Measurements from ENCODE around the gene C3orf38.

C3orf38 gene

DNA sequence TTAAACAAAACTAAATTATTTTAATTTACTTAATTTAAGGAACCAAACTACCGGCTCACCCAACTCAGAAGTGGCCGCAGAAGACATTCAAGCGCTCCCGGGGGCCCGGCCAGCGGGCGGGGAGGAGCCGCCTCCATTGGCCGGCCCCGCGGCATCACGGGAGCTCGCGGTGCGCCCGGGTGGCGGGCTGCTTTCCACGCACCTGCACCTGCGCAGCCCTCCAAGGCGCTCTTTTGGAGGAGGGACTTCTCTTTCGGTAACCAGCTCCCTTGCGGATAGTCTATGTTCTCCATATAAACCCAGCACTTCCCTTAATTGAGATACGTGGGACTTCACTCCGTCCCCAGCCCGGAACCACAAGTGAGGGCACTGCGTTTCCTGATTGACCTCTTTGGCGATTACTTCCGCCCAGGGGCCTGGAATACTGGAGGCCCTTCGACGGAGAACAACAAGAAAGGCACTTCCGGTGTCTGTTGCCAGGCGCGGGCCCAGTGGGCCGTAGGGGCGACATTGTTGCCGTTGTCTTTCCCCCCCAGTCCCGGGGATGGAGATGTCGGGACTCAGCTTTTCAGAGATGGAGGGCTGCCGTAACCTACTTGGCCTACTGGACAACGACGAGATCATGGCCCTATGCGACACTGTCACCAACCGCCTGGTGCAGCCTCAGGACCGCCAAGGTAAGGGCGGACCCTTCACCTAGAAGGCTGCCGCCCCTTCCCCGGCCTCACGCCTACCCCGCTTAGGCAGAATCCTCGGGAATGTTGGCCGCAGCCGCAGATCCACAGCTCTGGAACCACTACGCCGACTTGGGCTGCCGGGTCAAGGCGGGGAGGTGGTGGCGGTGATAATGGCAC, at the start of gene C3orf38:
TSS of gene C3orf38 (plus strand) at position 451 of the 854 bp plus-strand sequence. CDS start at position 545, 94 bp downstream.
- peak; percentile 85 for DNase-seq
- H3K36me3 ChIP-seq (replicated peaks) = peaks cover 5% of the 10 kb centered on the region
- peak within 1 kb of the TSS; percentile 80 for H3K27ac ChIP-seq
- TF ChIP-seq, protein P1, sequence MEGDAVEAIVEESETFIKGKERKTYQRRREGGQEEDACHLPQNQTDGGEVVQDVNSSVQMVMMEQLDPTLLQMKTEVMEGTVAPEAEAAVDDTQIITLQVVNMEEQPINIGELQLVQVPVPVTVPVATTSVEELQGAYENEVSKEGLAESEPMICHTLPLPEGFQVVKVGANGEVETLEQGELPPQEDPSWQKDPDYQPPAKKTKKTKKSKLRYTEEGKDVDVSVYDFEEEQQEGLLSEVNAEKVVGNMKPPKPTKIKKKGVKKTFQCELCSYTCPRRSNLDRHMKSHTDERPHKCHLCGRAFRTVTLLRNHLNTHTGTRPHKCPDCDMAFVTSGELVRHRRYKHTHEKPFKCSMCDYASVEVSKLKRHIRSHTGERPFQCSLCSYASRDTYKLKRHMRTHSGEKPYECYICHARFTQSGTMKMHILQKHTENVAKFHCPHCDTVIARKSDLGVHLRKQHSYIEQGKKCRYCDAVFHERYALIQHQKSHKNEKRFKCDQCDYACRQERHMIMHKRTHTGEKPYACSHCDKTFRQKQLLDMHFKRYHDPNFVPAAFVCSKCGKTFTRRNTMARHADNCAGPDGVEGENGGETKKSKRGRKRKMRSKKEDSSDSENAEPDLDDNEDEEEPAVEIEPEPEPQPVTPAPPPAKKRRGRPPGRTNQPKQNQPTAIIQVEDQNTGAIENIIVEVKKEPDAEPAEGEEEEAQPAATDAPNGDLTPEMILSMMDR (IDR thresholded peaks at IDR 0.05; ENCODE audit: low read depth, low read length, missing control alignments) = no peak
- in situ Hi-C loops (cut with HindIII; ENCODE audit: low pct_ligation_motif_present, low sequenced_read_pairs) = no loop called here
- peak within 1 kb of the TSS; percentile 96 for H3K4me3 ChIP-seq (ENCODE audit: low read depth, low read length)
- H3K27me3 ChIP-seq (replicated peaks) = no peaks in the 10 kb centered on the region

DNA sequence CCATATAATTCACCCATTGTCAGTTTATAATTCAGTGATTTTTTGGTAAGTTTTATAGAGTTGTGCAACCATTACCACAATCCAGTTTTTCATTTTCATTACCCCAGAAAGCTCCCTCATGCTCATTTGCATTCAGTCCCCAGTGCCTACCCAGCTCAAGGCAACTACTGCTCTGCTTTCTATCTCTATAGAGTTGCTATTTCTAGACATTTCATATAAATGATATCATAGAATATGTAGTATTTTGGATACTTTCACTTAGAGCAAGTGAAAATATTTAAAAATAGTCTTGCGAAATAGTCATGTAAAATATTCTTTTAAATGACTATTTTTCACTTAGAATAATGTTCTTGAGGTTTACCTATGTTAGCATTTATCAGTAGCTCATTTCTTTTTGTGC, 48.6 kb upstream of the C3orf38 start:
- Histone ChIP-seq H3K36me3 (replicated peaks) (no peaks in the 10 kb centered on the region), H3K4me3 (ENCODE audit: low read depth, low read length) (no peak overlapping the region), H3K27me3 (replicated peaks) (no peaks in the 10 kb centered on the region), H3K27ac (no peak overlapping the region)
- no peak for DNase-seq
- TF ChIP-seq, protein P1 (IDR thresholded peaks at IDR 0.05; ENCODE audit: low read depth, low read length, missing control alignments) = no peak
- in situ Hi-C loops (cut with HindIII; ENCODE audit: low pct_ligation_motif_present, low sequenced_read_pairs) = no loop called here

DNA sequence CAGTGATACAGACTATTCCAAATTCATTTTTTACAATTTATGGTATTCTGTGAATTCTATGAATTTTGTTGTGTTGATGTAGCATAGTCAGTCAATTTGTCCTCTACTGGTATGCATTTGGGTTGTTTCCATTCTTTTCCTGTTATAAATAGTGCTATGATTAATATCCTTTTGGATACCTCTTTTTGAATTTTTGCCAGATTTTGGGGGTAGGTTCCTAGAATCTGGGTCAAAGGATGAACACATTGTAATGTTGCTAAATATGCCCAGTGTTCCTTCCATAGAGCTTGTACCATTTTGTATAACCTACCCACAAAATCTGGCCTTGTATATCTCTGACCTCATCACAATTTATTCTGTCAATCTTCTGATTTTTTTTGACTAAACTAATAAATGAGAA, 44.4 kb upstream of the C3orf38 start:
- H3K27ac ChIP-seq = no peak overlapping the region
- no peak for DNase-seq
- TF ChIP-seq, protein P1 (IDR thresholded peaks at IDR 0.05; ENCODE audit: low read depth, low read length, missing control alignments) = no peak
- no peaks in the 10 kb centered on the region for H3K27me3 ChIP-seq (replicated peaks)
- H3K36me3 ChIP-seq (replicated peaks) = no peaks in the 10 kb centered on the region
- no peak overlapping the region for H3K4me3 ChIP-seq (ENCODE audit: low read depth, low read length)
- in situ Hi-C loops (cut with HindIII; ENCODE audit: low pct_ligation_motif_present, low sequenced_read_pairs) = no loop called here

DNA sequence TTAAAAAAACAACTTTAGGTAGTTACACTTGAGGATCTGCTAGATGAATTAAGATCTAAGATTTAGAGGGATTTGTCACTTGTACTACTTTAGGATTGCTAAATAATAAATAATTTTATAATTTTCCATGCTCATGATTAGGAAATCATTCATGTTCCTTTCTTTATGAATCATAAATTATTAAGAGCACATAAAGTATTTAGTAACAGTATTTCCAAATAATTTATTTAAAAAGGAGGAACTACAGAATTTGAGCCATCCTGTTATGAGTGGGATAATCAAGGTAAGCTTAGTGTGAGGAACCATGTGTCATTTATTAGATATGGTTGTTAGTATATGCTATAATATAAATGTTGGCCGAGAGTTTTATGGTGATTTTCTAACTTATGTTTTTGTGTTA, 37.5 kb upstream of the C3orf38 start:
- TF ChIP-seq, protein P1 (IDR thresholded peaks at IDR 0.05; ENCODE audit: low read depth, low read length, missing control alignments) = no peak
- Histone ChIP-seq H3K27ac (no peak overlapping the region), H3K36me3 (replicated peaks) (no peaks in the 10 kb centered on the region), H3K27me3 (replicated peaks) (no peaks in the 10 kb centered on the region), H3K4me3 (ENCODE audit: low read depth, low read length) (no peak overlapping the region)
- in situ Hi-C loops (cut with HindIII; ENCODE audit: low pct_ligation_motif_present, low sequenced_read_pairs) = no loop called here
- DNase-seq = no peak

DNA sequence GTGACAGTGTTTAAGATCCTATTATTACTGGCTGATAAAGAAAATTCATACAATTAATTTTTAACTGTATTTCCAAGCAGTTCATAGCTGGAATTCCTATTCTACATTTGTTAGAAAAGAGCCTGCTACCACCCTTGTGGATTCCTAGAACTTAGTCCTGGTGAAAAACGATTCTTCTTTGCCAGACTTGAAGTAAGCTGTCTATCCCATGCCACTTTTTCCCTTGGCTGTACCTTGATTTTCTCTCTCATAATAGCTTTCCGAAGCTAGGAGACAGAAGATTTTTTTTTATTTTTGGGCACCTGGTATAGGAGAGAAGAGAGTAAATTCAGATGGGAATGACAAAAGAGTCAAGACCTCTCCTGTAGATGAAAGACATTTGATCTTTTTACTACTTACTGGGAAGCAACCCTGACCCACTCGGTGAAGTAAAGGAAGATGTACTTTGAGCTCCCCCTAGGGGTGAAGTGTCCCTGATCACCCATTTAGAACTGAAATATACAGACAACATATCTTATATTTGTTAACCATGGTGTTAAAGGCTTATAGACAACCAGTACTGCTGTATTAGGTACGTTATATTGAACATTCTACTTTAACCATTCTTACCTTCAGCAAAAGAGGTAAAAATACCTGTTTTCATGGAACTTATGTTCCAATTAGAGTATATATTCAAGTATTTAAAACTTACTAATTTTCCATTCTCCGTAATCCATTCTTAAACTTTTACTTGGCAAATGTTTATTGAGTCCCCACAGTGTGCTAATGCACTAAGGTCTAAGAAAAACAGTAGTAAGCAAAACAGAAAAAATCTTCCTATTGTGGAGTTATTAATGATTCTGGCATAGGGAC, 36.2 kb upstream of the C3orf38 start:
- in situ Hi-C loops (cut with HindIII; ENCODE audit: low pct_ligation_motif_present, low sequenced_read_pairs) = no loop called here
- TF ChIP-seq, protein P1 (IDR thresholded peaks at IDR 0.05; ENCODE audit: low read depth, low read length, missing control alignments) = peak; percentile 79
- peak; percentile 74 for DNase-seq
- H3K36me3 ChIP-seq (replicated peaks) = no peaks in the 10 kb centered on the region
- no peak overlapping the region for H3K4me3 ChIP-seq (ENCODE audit: low read depth, low read length)
- H3K27ac ChIP-seq = no peak overlapping the region
- no peaks in the 10 kb centered on the region for H3K27me3 ChIP-seq (replicated peaks)

Measured in brain microvascular endothelial cell (primary cell).